ENCODE results near the gene STK24.

The STK24 gene

DNA sequence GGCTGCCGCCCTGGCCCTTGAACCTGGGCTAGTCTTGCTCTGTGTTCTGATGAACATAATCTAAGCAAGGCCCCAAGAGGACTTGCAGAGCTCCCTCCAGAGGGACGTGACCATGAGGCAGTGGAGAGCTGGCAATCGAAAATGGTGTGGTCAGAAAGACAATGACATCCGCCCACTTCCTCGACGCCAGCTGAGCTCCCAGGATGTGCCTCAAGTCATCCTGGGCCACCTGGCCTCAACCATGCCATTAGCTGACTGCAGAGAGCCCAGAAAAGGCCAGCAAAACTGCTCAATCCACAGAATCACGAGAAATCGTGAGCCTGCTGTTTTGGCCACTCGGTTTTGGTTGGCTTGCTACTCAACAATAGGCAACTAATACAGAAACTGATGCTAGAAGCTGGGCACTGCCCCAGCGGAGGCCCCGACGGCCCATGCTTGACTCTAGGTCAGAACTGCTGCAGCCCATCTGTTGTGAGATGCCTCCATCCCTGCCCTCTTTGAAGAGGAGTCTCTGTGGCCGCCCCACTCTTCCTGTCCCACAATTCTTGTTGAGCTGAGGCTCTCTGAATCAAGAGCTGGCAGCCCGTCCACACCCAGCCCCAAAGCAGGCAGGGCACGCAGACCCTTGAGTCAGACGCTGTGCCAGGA lies 53.3 kb downstream of the STK24 start:
- H3F3A ChIP-seq (ENCODE audit: control insufficient read depth, insufficient read depth), result no peaks in the 10 kb centered on the region
- H3K27ac ChIP-seq (ENCODE audit: low read depth, low read length), result no peak overlapping the region
- H3K36me3 ChIP-seq (ENCODE audit: control insufficient read depth, low read length), result peaks cover 12% of the 10 kb centered on the region
- no peaks in the 10 kb centered on the region for H3K9me3 ChIP-seq (ENCODE audit: control insufficient read depth, insufficient read depth, low read length)
- H3K4me1 ChIP-seq (ENCODE audit: control insufficient read depth, low read length), result peaks cover 3% of the 10 kb centered on the region; the same call in 1 of the 2 replicates
- no peak overlapping the region for H3K4me2 ChIP-seq (ENCODE audit: low read length)
- H3K79me2 ChIP-seq (ENCODE audit: control insufficient read depth, low read length), result peaks cover 100% of the 10 kb centered on the region
- no peak overlapping the region for H3K4me3 ChIP-seq (ENCODE audit: low read length)
- peaks cover 55% of the 10 kb centered on the region for H4K20me1 ChIP-seq (ENCODE audit: control insufficient read depth, insufficient read depth, low read depth, low read length)
- TF ChIP-seq EZH2phosphoT487 (IDR thresholded peaks at IDR 0.05; ENCODE audit: borderline replicate concordance, low read length), result no peak
- TF ChIP-seq, protein P1, sequence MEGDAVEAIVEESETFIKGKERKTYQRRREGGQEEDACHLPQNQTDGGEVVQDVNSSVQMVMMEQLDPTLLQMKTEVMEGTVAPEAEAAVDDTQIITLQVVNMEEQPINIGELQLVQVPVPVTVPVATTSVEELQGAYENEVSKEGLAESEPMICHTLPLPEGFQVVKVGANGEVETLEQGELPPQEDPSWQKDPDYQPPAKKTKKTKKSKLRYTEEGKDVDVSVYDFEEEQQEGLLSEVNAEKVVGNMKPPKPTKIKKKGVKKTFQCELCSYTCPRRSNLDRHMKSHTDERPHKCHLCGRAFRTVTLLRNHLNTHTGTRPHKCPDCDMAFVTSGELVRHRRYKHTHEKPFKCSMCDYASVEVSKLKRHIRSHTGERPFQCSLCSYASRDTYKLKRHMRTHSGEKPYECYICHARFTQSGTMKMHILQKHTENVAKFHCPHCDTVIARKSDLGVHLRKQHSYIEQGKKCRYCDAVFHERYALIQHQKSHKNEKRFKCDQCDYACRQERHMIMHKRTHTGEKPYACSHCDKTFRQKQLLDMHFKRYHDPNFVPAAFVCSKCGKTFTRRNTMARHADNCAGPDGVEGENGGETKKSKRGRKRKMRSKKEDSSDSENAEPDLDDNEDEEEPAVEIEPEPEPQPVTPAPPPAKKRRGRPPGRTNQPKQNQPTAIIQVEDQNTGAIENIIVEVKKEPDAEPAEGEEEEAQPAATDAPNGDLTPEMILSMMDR (IDR thresholded peaks at IDR 0.05; ENCODE audit: low read depth, low read length, poor library complexity, severe bottlenecking), result no peak
- no peaks in the 10 kb centered on the region for H3K9me2 ChIP-seq (replicated peaks; ENCODE audit: control insufficient read depth, low read length)
- H3K27me3 ChIP-seq (ENCODE audit: control insufficient read depth, low read length), result no peaks in the 10 kb centered on the region

DNA sequence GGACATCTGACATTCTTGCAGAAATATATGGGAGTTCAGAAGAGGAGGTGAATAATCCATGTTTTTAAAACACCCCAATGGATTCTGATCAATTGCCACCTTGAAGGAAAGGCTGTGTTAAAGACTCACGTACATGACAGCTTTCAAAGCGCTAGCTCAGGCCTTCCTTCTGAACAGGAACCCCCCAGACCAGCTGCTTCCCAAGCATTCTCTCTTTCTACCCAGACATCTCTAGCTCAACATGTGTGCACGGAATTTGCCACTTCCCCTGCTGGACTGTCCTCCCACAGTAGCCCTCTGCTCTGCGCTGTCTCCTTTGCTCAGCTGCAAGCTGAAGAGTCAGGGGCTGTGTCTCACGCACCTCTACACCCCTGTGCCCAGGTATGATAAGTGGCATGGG lies 54.5 kb downstream of the STK24 start:
- TF ChIP-seq, protein P1 (IDR thresholded peaks at IDR 0.05; ENCODE audit: low read depth, low read length, poor library complexity, severe bottlenecking), result no peak
- TF ChIP-seq EZH2phosphoT487 (IDR thresholded peaks at IDR 0.05; ENCODE audit: borderline replicate concordance, low read length), result no peak
- H3K9me2 ChIP-seq (replicated peaks; ENCODE audit: control insufficient read depth, low read length), result no peaks in the 10 kb centered on the region
- H3K4me2 ChIP-seq (ENCODE audit: low read length), result no peak overlapping the region
- H3K27me3 ChIP-seq (ENCODE audit: control insufficient read depth, low read length), result no peaks in the 10 kb centered on the region
- no peak overlapping the region for H3K27ac ChIP-seq (ENCODE audit: low read depth, low read length)
- H3F3A ChIP-seq (ENCODE audit: control insufficient read depth, insufficient read depth), result no peaks in the 10 kb centered on the region
- peaks cover 100% of the 10 kb centered on the region for H3K79me2 ChIP-seq (ENCODE audit: control insufficient read depth, low read length)
- peaks cover 3% of the 10 kb centered on the region; the same call in 1 of the 2 replicates for H3K4me1 ChIP-seq (ENCODE audit: control insufficient read depth, low read length)
- peaks cover 50% of the 10 kb centered on the region for H4K20me1 ChIP-seq (ENCODE audit: control insufficient read depth, insufficient read depth, low read depth, low read length)
- H3K4me3 ChIP-seq (ENCODE audit: low read length), result no peak overlapping the region
- no peaks in the 10 kb centered on the region for H3K9me3 ChIP-seq (ENCODE audit: control insufficient read depth, insufficient read depth, low read length)
- peaks cover 24% of the 10 kb centered on the region for H3K36me3 ChIP-seq (ENCODE audit: control insufficient read depth, low read length)

DNA sequence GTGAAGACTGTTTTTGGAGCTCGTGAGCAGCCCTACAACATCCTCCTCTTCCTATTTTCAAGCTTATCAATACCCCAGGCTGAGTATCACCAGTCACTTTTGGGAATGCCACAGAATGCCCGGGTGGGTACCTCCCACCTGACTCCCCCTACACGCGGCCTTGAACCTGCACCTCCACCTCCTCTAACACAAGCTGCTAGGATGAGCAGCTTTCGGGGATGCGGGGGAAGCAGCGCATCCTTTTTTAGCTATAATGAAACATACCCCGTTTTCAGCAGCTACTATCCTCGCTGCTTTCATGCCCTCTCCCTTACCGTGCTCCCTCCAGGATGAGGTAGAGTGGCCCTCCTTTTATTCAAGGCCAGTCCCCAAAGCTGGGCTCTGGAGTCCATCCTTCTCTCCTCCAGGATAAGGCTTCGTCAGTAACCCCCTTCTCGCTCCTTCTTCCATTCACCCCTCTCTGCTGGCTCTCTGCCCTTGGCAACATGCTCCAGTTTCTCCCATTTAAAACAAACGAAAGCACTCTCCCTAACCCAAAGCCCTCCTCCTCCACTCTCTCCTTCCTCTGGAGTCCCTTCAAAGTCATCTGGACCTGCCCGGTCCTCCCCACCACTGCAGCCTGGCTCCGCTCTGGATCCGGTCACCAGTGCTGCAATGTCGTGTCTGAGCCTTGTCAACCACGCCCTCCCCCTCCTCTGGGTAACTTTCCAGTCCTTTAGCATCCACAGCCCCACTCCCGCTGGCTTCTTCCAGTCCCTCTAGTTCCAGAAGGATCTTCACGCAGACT lies 55.3 kb downstream of the STK24 start:
- Histone ChIP-seq H3K9me3 (ENCODE audit: control insufficient read depth, insufficient read depth, low read length) (no peaks in the 10 kb centered on the region), H3K4me1 (ENCODE audit: control insufficient read depth, low read length) (peaks cover 3% of the 10 kb centered on the region; the same call in 1 of the 2 replicates), H4K20me1 (ENCODE audit: control insufficient read depth, insufficient read depth, low read depth, low read length) (peaks cover 48% of the 10 kb centered on the region), H3K79me2 (ENCODE audit: control insufficient read depth, low read length) (peaks cover 99% of the 10 kb centered on the region), H3K36me3 (ENCODE audit: control insufficient read depth, low read length) (peaks cover 31% of the 10 kb centered on the region), H3K4me3 (ENCODE audit: low read length) (no peak overlapping the region), H3K9me2 (replicated peaks; ENCODE audit: control insufficient read depth, low read length) (no peaks in the 10 kb centered on the region), H3K4me2 (ENCODE audit: low read length) (no peak overlapping the region), H3K27ac (ENCODE audit: low read depth, low read length) (no peak overlapping the region), H3F3A (ENCODE audit: control insufficient read depth, insufficient read depth) (no peaks in the 10 kb centered on the region), H3K27me3 (ENCODE audit: control insufficient read depth, low read length) (no peaks in the 10 kb centered on the region)
- TF ChIP-seq EZH2phosphoT487 (IDR thresholded peaks at IDR 0.05; ENCODE audit: borderline replicate concordance, low read length), result no peak
- TF ChIP-seq, protein P1 (IDR thresholded peaks at IDR 0.05; ENCODE audit: low read depth, low read length, poor library complexity, severe bottlenecking), result no peak
